Measurements from ENCODE around the gene PA2G4. TPM values are rescaled to one million over a fixed set of nuclear protein-coding genes. Genes with fewer than 3 reads are reported as not detected.
A peak's percentile ranks its signal among the peaks of the same experiment; 100 is the strongest.

Gene PA2G4
- total and polyA plus RNA-seq, 2 donors (not counting 3 experiments of a cell fraction or from before 2014, with no cell fraction given), result 121 to 188 TPM

- no peaks in the 10 kb centered on the region for H3K27me3 ChIP-seq (ENCODE audit: control insufficient read depth in 2 of 2, insufficient read depth in 2 of 2, low read length in 2 of 2)
- ChIA-PET CTCF (interaction anchor here (0.9 to 3.1 kb wide), 14 partner anchors 8 to 390 kb away, joined by 3 to 40 read pairs (median 6); partner anchors contain the start of genes MYL6, MYL6B, RNF41 and SMARCC2), POLR2A (interaction anchor here (0.6 to 2.6 kb wide), 9 partner anchors 10 to 206 kb away, joined by 3 to 38 read pairs (median 6); partner anchors contain the start of genes MYL6, PA2G4, RNF41 and ZC3H10)
- H3K9me1 ChIP-seq (replicated peaks; ENCODE audit: control insufficient read depth, extremely low read depth, insufficient read depth, low read length), result no peaks in the 10 kb centered on the region
- DNase-seq (ENCODE audit: low read depth, low spot score) (peak; percentile 44), FAIRE-seq (peak; percentile 67)
- H4K20me1 ChIP-seq (replicated peaks; ENCODE audit: control insufficient read depth, extremely low read depth, insufficient read depth, low read length), result no peaks in the 10 kb centered on the region
- intact Hi-C loops (cut with micrococcal nuclease), result loop anchor here (1.0 kb wide), 1 partner anchor 24 kb away; the partner anchor contains the start of gene MYL6B
- peaks cover 28% of the 10 kb centered on the region for H3K4me1 ChIP-seq (ENCODE audit: control insufficient read depth, extremely low read depth, insufficient read depth, low read length)
- peak overlapping the region; percentile 66 for H3K9ac ChIP-seq (replicated peaks; ENCODE audit: extremely low read depth, insufficient read depth, low read length)
- peaks cover 19% of the 10 kb centered on the region for H3K79me2 ChIP-seq (ENCODE audit: control insufficient read depth, insufficient read depth, low read length)
- TF ChIP-seq POLR2A (IDR thresholded peaks at IDR 0.05; ENCODE audit: low read depth, low read length) (no peak), POLR2AphosphoS5 (IDR thresholded peaks at IDR 0.05; ENCODE audit: insufficient read depth, low read depth, low read length) (no peak), FOS (IDR thresholded peaks at IDR 0.05; ENCODE audit: borderline replicate concordance, insufficient read depth, low read length) (no peak), MYC (IDR thresholded peaks at IDR 0.05; ENCODE audit: low read depth, low read length) (no peak), JUN (IDR thresholded peaks at IDR 0.05; ENCODE audit: borderline replicate concordance, insufficient read depth, insufficient read length, low read depth) (no peak), MAX (IDR thresholded peaks at IDR 0.05; ENCODE audit: insufficient read depth, insufficient read length) (no peak), GATA2 (IDR thresholded peaks at IDR 0.05; ENCODE audit: insufficient read depth, insufficient read length, low read depth, low read length) (no peak), CTCF (IDR thresholded peaks at IDR 0.05; ENCODE audit: extremely low read depth in 1 of 2, insufficient read depth in 1 of 2, low read depth in 1 of 2, low read length in 2 of 2) (no peak), EZH2 (IDR thresholded peaks at IDR 0.05; ENCODE audit: borderline replicate concordance, low read depth, low read length, severe bottlenecking) (no peak)
- H3K36me3 ChIP-seq (ENCODE audit: control insufficient read depth in 2 of 2, extremely low read depth in 1 of 2, insufficient read depth in 2 of 2, low read length in 2 of 2), result peaks cover 9 to 28% of the 10 kb centered on the region in 2 experiments
- H3K9me3 ChIP-seq (replicated peaks; ENCODE audit: control insufficient read depth, insufficient read depth, low read length), result no peaks in the 10 kb centered on the region
- peak overlapping the region; percentile 63 to 75 (median 68) for H3K4me3 ChIP-seq (replicated peaks in 1 of 3; ENCODE audit: insufficient read depth in 1 of 3, low read depth in 1 of 3, low read length in 3 of 3)
- peak overlapping the region; percentile 54 for H3K4me2 ChIP-seq (ENCODE audit: insufficient read depth, low read length)
- peak overlapping the region; percentile 16 for H2AFZ ChIP-seq (ENCODE audit: low read depth, low read length)
- no TSS peak for BruUV-seq (replicated peaks)
- peak overlapping the region; percentile 23 for H3K27ac ChIP-seq (ENCODE audit: insufficient read depth, low read depth, low read length)
- dilution Hi-C loops (cut with MboI; ENCODE audit: extremely low pct_ligation_motif_present, low sequenced_read_pairs), result no loop called here
Observed at GRCh38 chr12:56128670-56129205, 24.4 kb downstream of the PA2G4 start.
